Measurements from ENCODE around the gene AUP1.

The AUP1 gene

GRCh38 chr2:74529357-74530238, at the start of gene AUP1, which contains the start of gene HTRA2:
TSS of gene AUP1 (minus strand) at chr2:74529706. CDS start at chr2:74529629, 77 bp downstream.
TSS of gene HTRA2 (plus strand) at chr2:74529933. CDS start at chr2:74530007, 74 bp downstream.
- H3K9me3 Mint-ChIP-seq, result no peaks in the 10 kb centered on the region
- peaks cover 59% of the 10 kb centered on the region for H3K36me3 Mint-ChIP-seq
- peaks cover 52% of the 10 kb centered on the region for H3K4me1 Mint-ChIP-seq
- peak within 1 kb of the TSS; percentile 99 for H3K4me3 Mint-ChIP-seq
- no peaks in the 10 kb centered on the region for H3K27me3 Mint-ChIP-seq
- peak within 1 kb of the TSS; percentile 99 for H3K27ac Mint-ChIP-seq
- peak; percentile 93 for ATAC-seq

GRCh38 chr2:74578408-74578807, 48.9 kb upstream of the AUP1 start:
- H3K27ac Mint-ChIP-seq, result peak overlapping the region; percentile 13
- no peaks in the 10 kb centered on the region for H3K9me3 Mint-ChIP-seq
- H3K4me3 Mint-ChIP-seq, result no peak overlapping the region
- H3K27me3 Mint-ChIP-seq, result no peaks in the 10 kb centered on the region
- H3K36me3 Mint-ChIP-seq, result no peaks in the 10 kb centered on the region
- no peak for ATAC-seq
- H3K4me1 Mint-ChIP-seq, result peaks cover 33% of the 10 kb centered on the region

GRCh38 chr2:74577448-74577847, 47.9 kb upstream of the AUP1 start:
- Mint-ChIP-seq H3K27ac (peak overlapping the region; percentile 69), H3K27me3 (no peaks in the 10 kb centered on the region), H3K4me3 (no peak overlapping the region), H3K4me1 (peaks cover 34% of the 10 kb centered on the region), H3K36me3 (no peaks in the 10 kb centered on the region), H3K9me3 (no peaks in the 10 kb centered on the region)
- ATAC-seq, result peak; percentile 68

- Mint-ChIP-seq H3K27me3 (no peaks in the 10 kb centered on the region), H3K27ac (peak overlapping the region; percentile 69), H3K4me1 (peaks cover 34% of the 10 kb centered on the region), H3K9me3 (no peaks in the 10 kb centered on the region), H3K4me3 (no peak overlapping the region), H3K36me3 (no peaks in the 10 kb centered on the region)
- peak; percentile 56 for ATAC-seq
These were observed 47.3 kb upstream of the AUP1 start for GRCh38 chr2:74576863-74577229.

- Mint-ChIP-seq H3K27me3 (no peaks in the 10 kb centered on the region), H3K4me3 (no peak overlapping the region), H3K36me3 (no peaks in the 10 kb centered on the region), H3K9me3 (no peaks in the 10 kb centered on the region), H3K4me1 (peaks cover 34% of the 10 kb centered on the region), H3K27ac (peak overlapping the region; percentile 69)
- no peak for ATAC-seq
These were observed 46.8 kb upstream of the AUP1 start for GRCh38 chr2:74576211-74576862.

GRCh38 chr2:74575320-74575719, 45.8 kb upstream of the AUP1 start:
- Mint-ChIP-seq H3K4me3 (no peak overlapping the region), H3K36me3 (no peaks in the 10 kb centered on the region), H3K27me3 (no peaks in the 10 kb centered on the region), H3K27ac (no peak overlapping the region), H3K4me1 (peaks cover 34% of the 10 kb centered on the region), H3K9me3 (no peaks in the 10 kb centered on the region)
- ATAC-seq, result no peak

- Mint-ChIP-seq H3K4me1 (peaks cover 34% of the 10 kb centered on the region), H3K27ac (peak overlapping the region; percentile 72), H3K4me3 (peak overlapping the region; percentile 57), H3K9me3 (no peaks in the 10 kb centered on the region), H3K36me3 (no peaks in the 10 kb centered on the region), H3K27me3 (no peaks in the 10 kb centered on the region)
- peak; percentile 69 for ATAC-seq
These were observed 44.4 kb upstream of the AUP1 start for GRCh38 chr2:74573747-74574562.

- H3K27me3 Mint-ChIP-seq, result no peaks in the 10 kb centered on the region
- no peaks in the 10 kb centered on the region for H3K36me3 Mint-ChIP-seq
- peaks cover 28% of the 10 kb centered on the region for H3K4me1 Mint-ChIP-seq
- no peaks in the 10 kb centered on the region for H3K9me3 Mint-ChIP-seq
- no peak overlapping the region for H3K4me3 Mint-ChIP-seq
- no peak overlapping the region for H3K27ac Mint-ChIP-seq
- ATAC-seq, result no peak
These were observed 42.8 kb upstream of the AUP1 start for GRCh38 chr2:74572178-74572925.

GRCh38 chr2:74571058-74571457, 41.6 kb upstream of the AUP1 start:
- Mint-ChIP-seq H3K36me3 (no peaks in the 10 kb centered on the region), H3K4me1 (peaks cover 24% of the 10 kb centered on the region), H3K27ac (no peak overlapping the region), H3K27me3 (no peaks in the 10 kb centered on the region), H3K9me3 (no peaks in the 10 kb centered on the region), H3K4me3 (no peak overlapping the region)
- ATAC-seq, result peak; percentile 96

- H3K4me1 Mint-ChIP-seq, result peaks cover 25% of the 10 kb centered on the region
These were observed 40.2 kb upstream of the AUP1 start for GRCh38 chr2:74569686-74570085.

GRCh38 chr2:74567881-74568280, 38.4 kb upstream of the AUP1 start:
- no peak for ATAC-seq
- H3K4me1 Mint-ChIP-seq, result peaks cover 12% of the 10 kb centered on the region
- H3K4me3 Mint-ChIP-seq, result no peak overlapping the region
- no peaks in the 10 kb centered on the region for H3K36me3 Mint-ChIP-seq
- no peaks in the 10 kb centered on the region for H3K27me3 Mint-ChIP-seq
- H3K27ac Mint-ChIP-seq, result no peak overlapping the region
- no peaks in the 10 kb centered on the region for H3K9me3 Mint-ChIP-seq

More at GRCh38 chr2:74569686-74570085, 40.2 kb upstream of the AUP1 start:
- Mint-ChIP-seq H3K36me3 (no peaks in the 10 kb centered on the region), H3K9me3 (no peaks in the 10 kb centered on the region), H3K27ac (no peak overlapping the region), H3K27me3 (no peaks in the 10 kb centered on the region), H3K4me3 (no peak overlapping the region)
- ATAC-seq, result no peak

GRCh38 chr2:74566754-74567085, 37.2 kb upstream of the AUP1 start:
- Mint-ChIP-seq H3K27me3 (no peaks in the 10 kb centered on the region), H3K4me1 (peaks cover 12% of the 10 kb centered on the region), H3K36me3 (no peaks in the 10 kb centered on the region), H3K27ac (no peak overlapping the region), H3K9me3 (no peaks in the 10 kb centered on the region), H3K4me3 (no peak overlapping the region)
- no peak for ATAC-seq

- no peaks in the 10 kb centered on the region for H3K27me3 Mint-ChIP-seq
- no peak for ATAC-seq
- H3K4me1 Mint-ChIP-seq, result peaks cover 12% of the 10 kb centered on the region
- H3K9me3 Mint-ChIP-seq, result no peaks in the 10 kb centered on the region
- no peak overlapping the region for H3K4me3 Mint-ChIP-seq
- no peaks in the 10 kb centered on the region for H3K36me3 Mint-ChIP-seq
- no peak overlapping the region for H3K27ac Mint-ChIP-seq
These were observed 36.7 kb upstream of the AUP1 start for GRCh38 chr2:74566076-74566753.

- Mint-ChIP-seq H3K4me3 (no peak overlapping the region), H3K27ac (no peak overlapping the region), H3K9me3 (no peaks in the 10 kb centered on the region), H3K4me1 (peaks cover 12% of the 10 kb centered on the region), H3K36me3 (no peaks in the 10 kb centered on the region), H3K27me3 (no peaks in the 10 kb centered on the region)
- ATAC-seq, result no peak
These were observed 34.7 kb upstream of the AUP1 start for GRCh38 chr2:74564222-74564621.

Data from stimulated activated memory B cell treated with anti-CD40 and anti-IgM and Interleukin-4, amounts not matched to agents 10 μg/mL and 1 μg/mL and 100 μg/mL, for 72 hours (primary cell).